Progenitor cell of endocrine pancreas (in vitro differentiated cells): Measurements from ENCODE around the gene EPB41L4B. TPM values are rescaled to one million over a fixed set of nuclear protein-coding genes. Genes with fewer than 3 reads are reported as not detected.

Experiments
- DNase-seq: peaks from one replicate; pipeline ENCODE4 v3.0.0; 2021; ENCODE audit warnings: low spot score; ENCODE audit not compliant: unreplicated experiment
- H3K27ac Mint-ChIP-seq: 2 replicates; pipeline ENCODE4 v1.8.0; 2021; ENCODE audit warnings: mild to moderate bottlenecking, moderate library complexity, mixed read lengths
- H3K27me3 Mint-ChIP-seq: 2 replicates; pipeline ENCODE4 v1.8.0; 2021; ENCODE audit warnings: mixed read lengths
- H3K36me3 Mint-ChIP-seq: 2 replicates; pipeline ENCODE4 v1.8.0; 2022; ENCODE audit warnings: mixed read lengths; ENCODE audit not compliant: insufficient read depth
- H3K4me1 Mint-ChIP-seq: 2 replicates; pipeline ENCODE4 v1.8.0; 2021; ENCODE audit warnings: low read depth, mixed read lengths
- H3K4me3 Mint-ChIP-seq: 2 replicates; pipeline ENCODE4 v1.8.0; 2021; ENCODE audit warnings: low read depth, mild to moderate bottlenecking, moderate library complexity, mixed read lengths
- H3K9me3 Mint-ChIP-seq: 2 replicates; pipeline ENCODE4 v1.8.0; 2021; ENCODE audit warnings: low read depth, mixed read lengths
- total RNA-seq: library from RNA; stranded (reverse); gene quantifications from 2 replicates; pipeline ENCODE4 v1.2.1, GENCODE V29; 2021
- TF ChIP-seq, protein P1 (sequence below): fragments of 200-600 bp; sonication (generic); IDR thresholded peaks from one replicate; pipeline ENCODE4 v1.5.0; 2021; ENCODE audit warnings: antibody characterized with exemption, mild to moderate bottlenecking; ENCODE audit not compliant: unreplicated experiment

EPB41L4B gene
- total RNA-seq, 1 donor from 2014 or later = 7.7 TPM

DNA sequence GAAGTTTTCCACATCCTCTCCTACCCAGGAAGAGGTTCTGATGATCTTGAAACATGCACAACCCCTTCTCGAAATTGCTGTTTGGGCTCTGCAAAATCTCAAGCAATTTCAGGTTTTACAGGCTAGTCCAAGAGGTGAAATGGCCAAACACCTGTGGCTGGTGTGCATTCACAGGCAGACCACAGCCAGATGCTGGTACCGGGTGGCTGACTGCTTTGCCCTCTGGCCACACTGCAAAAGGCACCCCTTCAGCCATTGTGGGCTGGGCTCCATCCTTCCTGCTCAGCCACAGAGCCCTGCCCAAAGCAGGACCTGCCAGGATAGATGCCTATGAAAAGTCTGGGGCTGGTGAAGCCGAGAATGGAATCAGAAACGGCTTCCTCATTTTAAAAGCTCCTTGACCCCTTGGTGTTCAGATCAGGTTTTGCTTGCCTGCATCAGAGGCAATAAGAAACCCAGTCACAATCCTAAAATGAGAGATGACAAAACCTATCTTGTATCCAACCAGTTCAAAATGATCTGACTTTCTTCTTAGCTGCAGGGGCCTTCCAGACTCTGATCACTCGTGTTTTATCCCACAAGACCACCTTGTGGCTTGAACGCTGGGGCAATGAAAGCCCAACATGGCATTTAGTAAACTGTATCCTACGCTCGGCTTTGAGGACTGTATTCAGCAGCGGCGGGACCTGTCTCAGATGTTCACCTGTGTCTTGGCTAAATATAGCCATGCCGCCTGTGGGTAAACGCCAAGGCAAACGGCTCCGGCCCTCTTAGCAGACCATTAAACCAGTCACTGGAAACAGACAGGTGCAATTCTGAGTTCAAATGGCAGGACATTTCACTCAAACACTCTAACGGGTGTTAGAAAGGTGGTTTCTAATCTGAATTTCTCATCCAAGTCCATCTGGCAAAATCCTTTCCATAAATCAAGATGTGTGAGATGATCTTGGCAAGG lies 49.6 kb downstream of the EPB41L4B start:
- TF ChIP-seq, protein P1, sequence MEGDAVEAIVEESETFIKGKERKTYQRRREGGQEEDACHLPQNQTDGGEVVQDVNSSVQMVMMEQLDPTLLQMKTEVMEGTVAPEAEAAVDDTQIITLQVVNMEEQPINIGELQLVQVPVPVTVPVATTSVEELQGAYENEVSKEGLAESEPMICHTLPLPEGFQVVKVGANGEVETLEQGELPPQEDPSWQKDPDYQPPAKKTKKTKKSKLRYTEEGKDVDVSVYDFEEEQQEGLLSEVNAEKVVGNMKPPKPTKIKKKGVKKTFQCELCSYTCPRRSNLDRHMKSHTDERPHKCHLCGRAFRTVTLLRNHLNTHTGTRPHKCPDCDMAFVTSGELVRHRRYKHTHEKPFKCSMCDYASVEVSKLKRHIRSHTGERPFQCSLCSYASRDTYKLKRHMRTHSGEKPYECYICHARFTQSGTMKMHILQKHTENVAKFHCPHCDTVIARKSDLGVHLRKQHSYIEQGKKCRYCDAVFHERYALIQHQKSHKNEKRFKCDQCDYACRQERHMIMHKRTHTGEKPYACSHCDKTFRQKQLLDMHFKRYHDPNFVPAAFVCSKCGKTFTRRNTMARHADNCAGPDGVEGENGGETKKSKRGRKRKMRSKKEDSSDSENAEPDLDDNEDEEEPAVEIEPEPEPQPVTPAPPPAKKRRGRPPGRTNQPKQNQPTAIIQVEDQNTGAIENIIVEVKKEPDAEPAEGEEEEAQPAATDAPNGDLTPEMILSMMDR = no peak
- peaks cover 13% of the 10 kb centered on the region for H3K4me1 Mint-ChIP-seq
- peaks cover 9% of the 10 kb centered on the region for H3K36me3 Mint-ChIP-seq
- no peaks in the 10 kb centered on the region for H3K27me3 Mint-ChIP-seq
- H3K4me3 Mint-ChIP-seq = no peak overlapping the region
- no peak for DNase-seq
- no peak overlapping the region for H3K27ac Mint-ChIP-seq
- peaks cover 5% of the 10 kb centered on the region for H3K9me3 Mint-ChIP-seq

DNA sequence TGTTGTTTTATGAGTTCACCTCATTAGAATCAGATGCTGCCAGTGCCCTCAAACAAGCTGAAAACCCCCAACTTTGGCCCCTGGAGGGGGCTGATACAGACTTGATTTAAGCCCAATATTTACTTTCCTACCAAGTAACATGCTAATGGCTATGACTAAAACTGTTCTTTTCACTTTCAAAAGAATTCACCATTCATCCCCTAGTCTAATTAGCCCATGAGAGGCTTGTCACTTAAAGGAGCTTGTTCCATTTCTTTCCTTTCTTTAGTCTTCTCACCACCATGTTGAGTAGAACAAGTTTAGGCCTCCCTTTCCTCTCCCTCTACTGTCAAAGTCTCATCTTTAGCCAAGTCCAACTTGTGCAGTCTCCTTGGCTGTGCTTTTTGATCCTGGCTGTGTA lies 50.4 kb downstream of the EPB41L4B start:
- H3K9me3 Mint-ChIP-seq = peaks cover 5% of the 10 kb centered on the region
- peaks cover 9% of the 10 kb centered on the region for H3K36me3 Mint-ChIP-seq
- no peaks in the 10 kb centered on the region for H3K27me3 Mint-ChIP-seq
- TF ChIP-seq, protein P1 = no peak
- no peak overlapping the region for H3K4me3 Mint-ChIP-seq
- DNase-seq = no peak
- peaks cover 12% of the 10 kb centered on the region for H3K4me1 Mint-ChIP-seq
- no peak overlapping the region for H3K27ac Mint-ChIP-seq

DNA sequence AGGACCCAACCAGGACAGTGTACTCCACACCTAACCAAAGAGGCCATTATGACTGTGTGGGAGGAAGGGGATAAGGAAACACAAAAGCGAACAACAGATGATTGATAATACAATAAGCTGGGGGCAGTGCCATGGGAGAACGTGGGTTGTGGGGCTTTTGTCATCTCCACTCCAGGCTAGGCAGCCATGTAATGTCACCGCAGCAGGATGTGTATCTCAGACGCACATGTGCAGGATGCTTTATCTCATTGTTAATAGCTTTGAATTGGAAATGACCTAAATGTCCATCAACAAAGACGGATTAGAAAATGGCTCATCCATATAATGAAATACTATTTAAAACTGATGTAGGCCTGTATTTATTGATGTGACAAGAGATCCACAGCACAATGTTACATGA lies 51.0 kb downstream of the EPB41L4B start:
- Mint-ChIP-seq H3K27ac (no peak overlapping the region), H3K9me3 (peaks cover 5% of the 10 kb centered on the region), H3K4me3 (no peak overlapping the region), H3K36me3 (peaks cover 9% of the 10 kb centered on the region), H3K27me3 (no peaks in the 10 kb centered on the region), H3K4me1 (peaks cover 13% of the 10 kb centered on the region)
- TF ChIP-seq, protein P1 = no peak
- DNase-seq = no peak

DNA sequence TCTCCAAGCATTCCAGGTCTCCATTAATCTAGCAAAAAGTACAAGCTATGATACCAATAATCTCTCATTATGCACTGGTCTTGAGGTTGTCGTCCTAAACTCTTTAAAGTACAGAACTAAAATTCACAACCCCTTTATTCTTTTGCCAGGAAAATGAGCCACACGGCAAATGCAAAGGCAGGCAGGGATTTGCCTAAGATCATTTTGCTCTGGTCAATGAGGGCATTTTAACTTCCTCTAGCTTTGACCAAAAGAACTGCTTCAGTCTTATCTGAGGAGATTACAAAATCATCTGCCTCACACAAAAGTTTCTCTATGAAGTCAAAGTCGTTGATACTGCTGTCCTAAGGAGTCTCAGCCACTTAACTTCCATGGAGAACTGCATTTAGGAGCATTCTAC lies 51.8 kb downstream of the EPB41L4B start:
- Mint-ChIP-seq H3K27me3 (no peaks in the 10 kb centered on the region), H3K27ac (no peak overlapping the region), H3K4me3 (no peak overlapping the region), H3K36me3 (peaks cover 9% of the 10 kb centered on the region), H3K9me3 (peaks cover 5% of the 10 kb centered on the region), H3K4me1 (peaks cover 11% of the 10 kb centered on the region)
- DNase-seq = no peak
- TF ChIP-seq, protein P1 = no peak

DNA sequence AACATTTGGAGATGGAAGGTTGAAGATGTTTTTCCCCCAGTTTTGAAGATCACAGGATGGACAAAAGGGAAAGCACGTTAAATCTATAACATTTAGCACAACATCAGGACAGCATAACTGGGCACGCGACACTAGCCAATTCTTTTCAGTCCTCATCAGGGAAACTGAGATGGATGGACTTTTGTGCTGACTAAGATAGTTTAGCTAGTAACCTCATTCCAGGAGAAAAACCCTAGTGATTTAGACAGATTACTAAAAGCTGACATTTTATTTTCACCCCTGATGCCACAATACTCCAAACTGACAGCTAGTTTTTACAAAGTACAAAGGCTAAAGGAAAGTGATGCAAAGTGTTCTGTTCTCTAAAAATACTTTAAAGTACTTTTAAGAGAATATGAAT lies 53.3 kb downstream of the EPB41L4B start:
- Mint-ChIP-seq H3K36me3 (peaks cover 9% of the 10 kb centered on the region), H3K4me3 (no peak overlapping the region), H3K27ac (no peak overlapping the region), H3K9me3 (peaks cover 5% of the 10 kb centered on the region), H3K4me1 (peaks cover 11% of the 10 kb centered on the region), H3K27me3 (no peaks in the 10 kb centered on the region)
- TF ChIP-seq, protein P1 = no peak
- DNase-seq = no peak
